GM19328 (cell line): ENCODE results near the gene SEPTIN1.

Experiments
- ATAC-seq: cut with Tn5 transposase; IDR thresholded peaks from one replicate; pipeline ENCODE4 v1.9.1; 2021; ENCODE audit warnings: mild to moderate bottlenecking, moderate library complexity; ENCODE audit not compliant: unreplicated experiment

SEPTIN1 gene

GRCh38 chr16:30382111-30382881, at the start of gene SEPTIN1:
SEPTIN1 (minus strand) TSS chr16:30382561; CDS start chr16:30382542, 19 bp downstream.
- ATAC-seq: no peak

- ATAC-seq: no peak
Observed at GRCh38 chr16:30430428-30430970, 48.1 kb upstream of the SEPTIN1 start.

- peak; percentile 96 for ATAC-seq
Observed at GRCh38 chr16:30429678-30430427, 47.5 kb upstream of the SEPTIN1 start, which contains the start of gene DCTPP1. DCTPP1 (minus strand) TSS chr16:30430030; CDS start chr16:30429980, 50 bp downstream.

GRCh38 chr16:30429418-30429677, 47.0 kb upstream of the SEPTIN1 start:
- ATAC-seq: no peak

- no peak for ATAC-seq
Observed at GRCh38 chr16:30428055-30428454, 45.7 kb upstream of the SEPTIN1 start.

- no peak for ATAC-seq
Observed at GRCh38 chr16:30421010-30421409, 38.6 kb upstream of the SEPTIN1 start.

- no peak for ATAC-seq
Observed at GRCh38 chr16:30418350-30419181, 36.2 kb upstream of the SEPTIN1 start.

- peak; percentile 74 for ATAC-seq
Observed at GRCh38 chr16:30417529-30418349, 35.4 kb upstream of the SEPTIN1 start.

GRCh38 chr16:30416624-30417528, 34.5 kb upstream of the SEPTIN1 start:
- ATAC-seq: no peak

GRCh38 chr16:30416047-30416603, 33.8 kb upstream of the SEPTIN1 start:
- no peak for ATAC-seq

- no peak for ATAC-seq
Observed at GRCh38 chr16:30414159-30414558, 31.8 kb upstream of the SEPTIN1 start.

GRCh38 chr16:30413112-30413806, 30.9 kb upstream of the SEPTIN1 start:
- ATAC-seq: no peak

GRCh38 chr16:30409125-30410060, 27.0 kb upstream of the SEPTIN1 start:
- ATAC-seq: no peak

- no peak for ATAC-seq
Observed at GRCh38 chr16:30407804-30408534, 25.6 kb upstream of the SEPTIN1 start.

GRCh38 chr16:30407102-30407803, 24.9 kb upstream of the SEPTIN1 start, which contains the start of gene ZNF771:
ZNF771 (plus strand) TSS chr16:30407606; CDS start chr16:30408054, 448 bp downstream.
- ATAC-seq: peak; percentile 82

- ATAC-seq: peak; percentile 10
Observed at GRCh38 chr16:30406795-30407101, 24.4 kb upstream of the SEPTIN1 start.
